Left ventricle myocardium superior (tissue), 1 donor: Measurements from ENCODE around the gene COL8A2. TPM values are rescaled to one million over a fixed set of nuclear protein-coding genes. Genes with fewer than 3 reads are reported as not detected.
A peak's percentile ranks its signal among the peaks of the same experiment; 100 is the strongest.

Source experiments
- ATAC-seq: fragments of 200-7000 bp; cut with Tn5 transposase; one replicate; pipeline ENCODE4 v1.9.1; 2020; ENCODE audit warnings: mild to moderate bottlenecking, moderate library complexity
- DNase-seq: peaks from one replicate; pipeline ENCODE4 v3.0.0-alpha.2; 2020
- intact Hi-C: fragments of 100-400 bp; cut with micrococcal nuclease; formaldehyde crosslinking; loops from one replicate; pipeline ENCODE4 v1.11.0; 2022
- total RNA-seq: library from RNA; stranded (reverse); fragmentation: NEBNext Ultra II Directional; extraction: Animal tissue kit (Norgen Biotek cat#: 25700); gene quantifications from one replicate; pipeline ENCODE4 v1.2.1, GENCODE V29; 2021
- donor health status: DM: no; HTN: yes; CAD: no; lungs with severe emphysema.

COL8A2 gene
- total RNA-seq, 1 donor from 2014 or later = 0.67 TPM

DNA sequence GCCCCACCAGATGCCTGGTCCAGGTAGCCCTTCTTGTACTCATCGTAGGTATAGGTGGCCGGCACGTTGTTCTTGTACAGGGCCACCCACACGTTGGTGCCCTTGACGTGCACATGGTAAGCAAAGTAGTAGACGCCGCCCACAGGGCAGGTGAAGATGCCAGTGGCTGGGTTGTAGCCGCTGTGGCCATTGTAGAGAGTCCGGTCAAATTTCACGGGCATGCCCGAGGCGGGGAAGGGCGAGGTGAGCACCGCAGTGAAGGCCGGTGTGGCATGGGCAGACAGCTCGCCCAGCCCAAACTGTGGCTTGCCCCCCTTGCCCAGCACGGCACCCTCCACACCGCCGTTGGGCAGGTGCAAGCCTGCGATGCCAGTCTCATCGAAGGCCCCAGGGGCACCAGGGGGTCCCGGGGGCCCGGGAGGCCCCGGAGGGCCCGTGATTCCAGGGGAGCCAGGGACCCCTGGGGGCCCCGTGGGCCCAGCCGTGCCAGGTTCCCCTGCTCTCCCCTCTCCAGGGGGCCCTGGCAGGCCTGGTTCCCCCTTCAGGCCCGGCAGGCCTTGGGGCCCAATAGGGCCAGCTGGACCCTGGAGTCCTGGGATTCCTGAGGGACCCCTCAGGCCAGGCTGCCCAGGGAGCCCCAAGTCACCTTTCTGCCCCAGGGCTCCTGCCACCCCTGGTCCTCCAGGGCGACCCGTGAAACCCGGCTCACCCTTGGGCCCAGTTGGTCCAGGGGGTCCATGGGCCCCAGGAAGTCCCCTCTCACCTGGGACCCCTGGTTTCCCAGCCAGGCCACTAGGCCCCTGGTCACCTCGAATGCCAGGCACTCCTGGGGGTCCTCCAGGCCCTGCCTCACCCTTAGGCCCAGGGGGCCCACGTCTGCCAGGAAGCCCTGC is 27.1 kb downstream of the COL8A2 start:
- DNase-seq (no peak), ATAC-seq (no peak)
- intact Hi-C loops = loop anchor here (10.0 kb wide), 1 partner anchor 317 kb away; no protein-coding TSS in a partner anchor

DNA sequence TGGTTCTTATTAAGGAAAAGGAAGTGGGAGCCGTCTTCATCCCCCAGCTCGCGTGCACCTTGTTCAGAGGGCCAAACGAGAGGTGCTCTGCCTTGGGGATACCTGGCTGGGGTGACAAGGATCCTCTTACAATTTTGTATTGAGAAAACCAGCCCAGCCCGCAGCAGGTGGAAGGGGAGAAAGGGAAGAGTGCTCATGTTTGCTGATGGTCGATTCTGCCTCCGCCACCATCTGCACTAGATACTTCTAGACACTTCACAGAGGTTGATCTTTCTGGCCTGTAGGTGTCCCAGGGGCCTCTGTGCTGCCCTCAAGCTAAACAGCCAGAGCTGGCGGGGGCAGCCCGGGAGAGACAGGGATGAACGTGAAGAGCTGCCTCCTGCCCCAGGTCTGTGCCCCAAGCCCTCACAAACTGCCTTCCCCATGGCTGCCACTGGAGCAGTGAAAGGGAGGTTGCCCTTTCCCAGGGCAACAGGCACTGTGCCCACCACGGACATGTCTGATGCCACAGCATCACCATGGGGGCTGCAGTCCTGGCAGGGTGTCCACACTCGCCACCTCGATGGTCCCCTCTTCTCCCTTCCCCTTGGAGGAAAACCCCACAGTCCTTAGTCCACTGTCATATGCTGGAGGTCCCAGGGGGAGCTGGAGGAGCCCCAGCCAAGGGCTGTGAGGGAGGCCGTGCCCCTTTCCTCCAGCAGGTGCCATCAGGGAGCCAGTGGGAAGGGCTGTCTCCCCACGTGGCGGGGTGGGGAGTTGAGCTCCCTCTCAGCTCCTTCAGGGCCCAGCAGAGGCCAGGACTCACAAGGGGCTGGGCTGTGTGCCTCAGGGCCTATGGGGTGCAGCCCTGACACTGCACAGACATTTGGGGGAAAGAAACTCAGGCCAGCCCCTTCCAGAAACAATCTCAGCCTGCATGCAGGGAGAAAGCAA is 28.3 kb downstream of the COL8A2 start:
- intact Hi-C loops = loop anchor here (10.0 kb wide), 1 partner anchor 318 kb away; no protein-coding TSS in a partner anchor
- ATAC-seq (no peak), DNase-seq (peak; percentile 24)

DNA sequence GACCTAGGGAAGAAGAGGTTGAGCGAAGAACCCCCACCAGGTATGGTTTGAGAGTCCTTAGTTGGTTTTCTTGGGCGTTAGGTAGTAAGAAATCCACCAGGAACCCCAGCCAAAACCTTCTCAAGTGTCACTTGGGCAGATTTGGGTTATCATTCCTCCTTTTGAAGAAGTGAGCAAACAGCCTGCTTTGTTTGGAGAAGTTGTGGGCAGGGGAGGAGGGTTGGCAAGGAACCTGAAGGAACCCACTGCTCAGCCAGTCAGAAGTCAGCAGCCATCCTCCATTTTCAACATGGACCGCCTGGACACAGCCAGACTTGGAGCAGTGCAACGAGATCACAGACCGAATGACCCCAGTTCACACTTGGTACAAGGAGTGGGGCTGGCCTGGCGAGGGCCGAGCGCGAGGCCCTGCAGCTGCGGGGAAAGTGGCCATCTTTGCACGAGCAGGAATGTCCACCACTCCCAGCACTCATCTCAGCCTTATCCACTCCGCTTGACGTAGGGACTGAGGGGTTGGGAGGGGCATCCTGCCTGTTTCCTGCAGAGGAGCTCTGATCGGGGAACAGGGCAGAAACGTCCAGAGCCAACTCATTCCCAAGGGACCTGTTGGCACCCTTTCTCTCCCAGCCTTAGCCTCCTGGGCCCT is 29.1 kb downstream of the COL8A2 start:
- intact Hi-C loops = loop anchor here (10.0 kb wide), 1 partner anchor 319 kb away; no protein-coding TSS in a partner anchor
- DNase-seq (peak; percentile 21), ATAC-seq (no peak)

GRCh38 chr1:36094621-36095061 is 30.4 kb downstream of the COL8A2 start:
- intact Hi-C loops = loop anchor here (10.0 kb wide), 1 partner anchor 320 kb away; no protein-coding TSS in a partner anchor
- ATAC-seq (no peak), DNase-seq (no peak)

GRCh38 chr1:36093929-36094328 is 31.1 kb downstream of the COL8A2 start:
- ATAC-seq = peak; percentile 6
- intact Hi-C loops = loop anchor here (10.0 kb wide), 1 partner anchor 321 kb away; no protein-coding TSS in a partner anchor
- DNase-seq = peak; percentile 51

DNA sequence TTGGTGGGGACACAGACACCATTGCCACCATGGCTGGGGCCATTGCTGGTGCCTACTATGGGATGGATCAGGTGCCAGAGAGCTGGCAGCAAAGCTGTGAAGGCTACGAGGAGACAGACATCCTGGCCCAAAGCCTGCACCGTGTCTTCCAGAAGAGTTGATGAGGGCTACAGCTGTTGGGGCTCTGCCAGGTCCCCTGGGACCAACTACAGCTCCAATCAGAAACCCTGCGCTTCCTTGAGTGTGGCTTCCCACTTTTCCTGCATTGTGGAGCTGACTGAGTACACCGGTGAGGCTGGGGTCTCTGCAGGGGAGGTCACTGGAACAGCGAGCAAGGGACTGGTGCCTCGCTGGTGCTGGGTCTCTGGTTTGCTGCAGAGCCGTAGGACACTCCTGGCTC is 31.8 kb downstream of the COL8A2 start:
- no peak for ATAC-seq
- intact Hi-C loops = loop anchor here (10.0 kb wide), 1 partner anchor 322 kb away; no protein-coding TSS in a partner anchor

GRCh38 chr1:36092798-36093185 is 32.2 kb downstream of the COL8A2 start:
- ATAC-seq = no peak
- DNase-seq = peak; percentile 5
- intact Hi-C loops = loop anchor here (10.0 kb wide), 1 partner anchor 322 kb away; no protein-coding TSS in a partner anchor

More for the DNA sequence above, 31.8 kb downstream of the COL8A2 start:
- peak; percentile 37 for DNase-seq

DNA sequence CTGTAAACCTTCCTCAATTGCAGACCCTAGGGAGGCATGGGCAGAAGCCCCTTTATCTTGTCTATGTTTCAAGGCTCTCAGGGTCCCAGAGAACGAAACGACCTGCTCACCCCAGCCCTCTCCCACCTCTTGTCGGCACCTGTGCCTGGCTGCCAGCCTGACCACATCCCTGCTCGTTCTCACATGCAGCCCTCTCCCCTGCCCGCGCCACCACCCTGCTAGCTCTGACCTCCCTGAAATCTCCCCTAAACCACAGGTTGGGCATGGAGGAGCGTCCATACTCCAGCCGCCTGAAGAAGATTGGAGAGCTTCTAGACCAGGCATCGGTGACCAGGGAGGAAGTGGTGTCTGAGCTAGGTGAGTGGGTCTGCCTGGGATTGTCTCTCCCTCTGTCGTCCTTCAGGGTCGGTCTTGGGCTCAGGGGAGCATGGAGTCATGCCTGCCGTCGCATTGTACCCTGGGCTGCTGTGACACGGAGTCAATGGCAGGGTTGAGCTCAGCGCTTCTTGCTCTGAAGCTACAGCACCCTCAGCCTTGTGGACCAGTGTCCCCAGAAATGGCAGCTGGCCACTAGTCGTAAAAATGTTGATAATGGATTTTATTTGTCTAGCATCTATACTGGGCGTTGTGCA is 32.7 kb downstream of the COL8A2 start:
- intact Hi-C loops = loop anchor here (10.0 kb wide), 1 partner anchor 323 kb away; no protein-coding TSS in a partner anchor

GRCh38 chr1:36091698-36092097 is 33.3 kb downstream of the COL8A2 start:
- ATAC-seq = no peak
- DNase-seq = peak; percentile 18
- intact Hi-C loops = loop anchor here (10.0 kb wide), 1 partner anchor 323 kb away; no protein-coding TSS in a partner anchor

More for the DNA sequence above, 32.7 kb downstream of the COL8A2 start:
- DNase-seq = peak; percentile 20
- ATAC-seq = no peak

GRCh38 chr1:36091141-36091540 is 33.9 kb downstream of the COL8A2 start:
- no peak for ATAC-seq
- peak; percentile 15 for DNase-seq
- intact Hi-C loops = loop anchor here (10.0 kb wide), 1 partner anchor 324 kb away; no protein-coding TSS in a partner anchor

DNA sequence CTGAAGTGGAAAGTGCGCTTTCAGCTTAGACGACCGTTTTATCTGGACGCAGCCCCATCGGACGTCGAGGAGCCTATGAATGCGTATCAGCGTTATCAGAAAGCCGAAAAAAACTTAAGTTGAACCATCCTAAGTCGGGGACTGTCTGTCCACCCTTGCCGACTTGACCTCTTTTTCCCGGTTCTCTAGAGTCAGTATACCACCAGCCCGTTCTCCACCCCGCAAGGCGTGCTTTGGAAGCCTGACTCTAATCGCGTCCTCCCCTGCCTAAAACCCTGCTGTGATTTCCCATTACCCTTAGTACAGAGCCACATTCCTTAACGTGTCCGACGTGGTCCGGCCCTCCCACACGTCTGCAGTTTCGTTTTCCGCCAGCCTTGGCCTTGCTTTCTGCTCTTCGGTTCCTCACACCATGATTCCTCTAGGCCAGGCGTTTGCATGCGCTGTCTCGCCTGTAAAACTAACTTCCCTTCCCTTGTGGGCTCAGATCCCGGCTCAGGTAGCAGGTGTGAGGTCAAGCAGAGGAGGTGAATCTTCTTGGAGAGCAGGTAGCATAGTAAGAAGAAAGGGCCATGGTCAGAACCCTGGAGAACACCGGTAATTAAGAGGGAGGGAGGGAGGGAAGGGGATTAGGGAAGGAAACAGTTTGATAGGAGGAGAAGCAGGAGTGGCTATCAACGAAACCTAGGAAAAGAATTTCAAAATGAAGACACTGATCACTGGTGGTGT is 35.5 kb downstream of the COL8A2 start:
- no peak for DNase-seq
- ATAC-seq = no peak
- intact Hi-C loops = loop anchor here (10.0 kb wide), 1 partner anchor 325 kb away; no protein-coding TSS in a partner anchor

GRCh38 chr1:36088577-36089392 is 36.2 kb downstream of the COL8A2 start, which contains the start of gene ADPRS:
Gene ADPRS (plus strand): TSS chr1:36088892. CDS start chr1:36088905, 13 bp downstream.
- ATAC-seq (peak; percentile 94), DNase-seq (peak; percentile 93)
- intact Hi-C loops = no loop called here

- intact Hi-C loops = no loop called here
Observed at GRCh38 chr1:36088265-36088576, 36.8 kb downstream of the COL8A2 start.

DNA sequence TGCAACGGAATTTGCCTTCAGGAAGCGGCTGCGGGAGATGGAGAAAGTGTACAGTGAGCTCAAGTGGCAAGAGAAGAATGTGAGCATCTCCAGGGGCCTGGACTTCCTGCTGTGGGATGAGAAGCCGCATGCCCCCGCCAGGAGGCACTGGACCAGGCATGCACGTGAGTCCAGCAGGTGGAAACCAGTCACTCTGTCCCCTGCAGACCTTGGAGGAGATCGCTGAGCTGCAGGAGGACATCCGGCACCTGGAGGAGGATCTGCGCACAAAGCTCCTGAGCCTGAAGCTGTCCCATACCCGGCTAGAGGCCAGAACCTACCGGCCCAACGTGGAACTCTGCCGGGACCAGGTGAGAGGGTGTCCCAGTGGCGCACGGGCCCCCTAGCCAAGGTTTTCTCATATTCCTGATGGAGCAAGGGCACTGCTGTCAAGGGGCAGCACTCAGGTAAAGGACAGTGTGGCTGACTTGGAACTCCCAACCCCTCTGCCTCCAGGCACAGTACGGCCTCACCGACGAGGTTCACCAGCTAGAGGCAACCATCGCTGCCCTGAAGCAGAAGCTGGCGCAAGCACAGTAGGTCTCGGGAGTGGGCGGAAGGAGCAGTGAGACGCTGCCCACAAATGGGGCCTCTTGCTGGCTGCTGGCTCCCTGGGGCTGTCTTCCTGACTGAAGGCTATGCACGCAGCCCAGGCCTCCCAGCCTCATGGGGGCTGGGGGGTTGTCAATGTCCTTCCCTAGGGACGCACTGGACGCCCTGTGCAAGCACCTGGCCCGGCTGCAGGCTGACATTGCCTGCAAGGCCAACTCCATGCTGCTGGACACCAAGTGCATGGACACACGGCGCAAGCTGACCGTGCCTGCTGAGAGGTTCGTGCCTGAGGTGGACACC is 37.5 kb downstream of the COL8A2 start:
- intact Hi-C loops = no loop called here
- DNase-seq (no peak), ATAC-seq (no peak)

More at GRCh38 chr1:36088265-36088576, 36.8 kb downstream of the COL8A2 start:
- DNase-seq (no peak), ATAC-seq (no peak)

DNA sequence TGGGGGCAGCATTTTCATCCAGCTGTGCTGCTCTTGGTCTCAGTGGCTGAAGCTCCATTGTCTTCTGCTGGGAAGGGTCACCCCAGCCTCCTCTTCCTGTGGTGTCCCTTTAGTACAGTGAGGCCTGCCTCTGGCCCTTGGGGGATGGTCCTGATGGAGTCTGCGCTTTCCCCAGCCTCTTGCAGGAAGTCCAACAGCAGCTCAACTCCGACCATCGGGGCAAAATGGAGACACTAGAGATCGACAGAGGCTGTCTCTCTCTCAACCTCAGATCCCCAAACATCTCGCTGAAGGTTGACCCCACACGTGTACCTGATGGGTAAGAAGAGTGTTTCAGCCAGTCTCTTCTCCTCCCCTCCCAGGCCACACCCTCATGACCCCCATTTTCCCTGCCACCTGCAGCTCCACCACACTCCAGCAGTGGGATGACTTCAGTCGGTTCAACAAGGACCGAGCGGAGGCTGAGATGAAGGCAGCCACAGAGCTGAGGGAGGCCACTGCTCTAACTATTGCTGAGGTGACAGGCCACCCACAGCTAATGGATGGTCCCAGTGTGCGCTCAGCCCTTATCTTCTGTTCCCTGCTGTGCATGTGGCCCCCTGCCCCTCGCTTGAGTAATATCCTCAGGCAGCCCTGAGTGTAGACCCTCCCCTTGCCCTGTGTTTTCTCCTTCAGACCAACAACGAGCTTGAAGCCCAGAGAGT is 38.3 kb downstream of the COL8A2 start:
- ATAC-seq = no peak
- intact Hi-C loops = no loop called here
- DNase-seq = no peak
